GM12892 (cell line): Measurements from ENCODE around the gene DGCR8.
"Not testable (repeated sequence)": the region's sequence is repeated elsewhere in the genome, so short reads cannot be mapped to it uniquely, and the experiment has no call there.

Source experiments
- DNase-seq: peaks from one replicate; pipeline ENCODE4 v3.0.0; 2011; ENCODE audit not compliant: insufficient read length
- FAIRE-seq: peaks from 2 replicates; lab custom pipeline; 2011; peaks lifted over from hg19 to GRCh38; lab: Jason Lieb, UNC
- POLR2A ChIP-seq: IDR thresholded peaks from 2 replicates; pipeline ENCODE4 v1.6.1; 2011; ENCODE audit warnings: low read depth, low read length, control low read depth
- POLR2AphosphoS5 ChIP-seq: IDR thresholded peaks from 2 replicates; pipeline ENCODE4 v1.6.1; 2011; ENCODE audit warnings: low read depth, low read length, control low read depth
- TAF1 ChIP-seq: IDR thresholded peaks from 2 replicates; pipeline ENCODE4 v1.6.1; 2011; ENCODE audit warnings: low read depth, mild to moderate bottlenecking, control low read depth, low read length, borderline replicate concordance

Gene DGCR8

GRCh38 chr22:20154602-20155187 is 74.7 kb downstream of the DGCR8 start:
- FAIRE-seq (no peak), DNase-seq (no peak)
- TF ChIP-seq POLR2AphosphoS5 (no peak), TAF1 (no peak), POLR2A (no peak)

GRCh38 chr22:20155330-20156041 is 75.4 kb downstream of the DGCR8 start:
- TF ChIP-seq POLR2AphosphoS5, result no peak
- TF ChIP-seq TAF1, result no peak
- TF ChIP-seq POLR2A, result no peak
- FAIRE-seq (no peak), DNase-seq (no peak)

- TF ChIP-seq POLR2A, result no peak
- TF ChIP-seq POLR2AphosphoS5, result no peak
- no peak for TF ChIP-seq TAF1
- no peak for FAIRE-seq
- no peak for DNase-seq
Measured at GRCh38 chr22:20156042-20156389, 76.0 kb downstream of the DGCR8 start.

- peak; percentile 94 for FAIRE-seq
- TF ChIP-seq TAF1 (no peak), POLR2AphosphoS5 (no peak), POLR2A (no peak)
- peak; percentile 95 for DNase-seq
Measured at GRCh38 chr22:20156611-20157429, 76.8 kb downstream of the DGCR8 start.

- no peak for DNase-seq
- TF ChIP-seq TAF1 (no peak), POLR2AphosphoS5 (no peak), POLR2A (no peak)
- FAIRE-seq, result no peak
Measured at GRCh38 chr22:20157430-20158183, 77.6 kb downstream of the DGCR8 start.

GRCh38 chr22:20158391-20159036 is 78.5 kb downstream of the DGCR8 start:
- FAIRE-seq (no peak), DNase-seq (no peak)
- TF ChIP-seq POLR2A (no peak), POLR2AphosphoS5 (no peak), TAF1 (no peak)

- no peak for DNase-seq
- FAIRE-seq, result no peak
Measured at GRCh38 chr22:20159076-20159475, 79.0 kb downstream of the DGCR8 start.

GRCh38 chr22:20159531-20159930 is 79.5 kb downstream of the DGCR8 start:
- not testable (repeated sequence) for DNase-seq, FAIRE-seq

More at GRCh38 chr22:20159076-20159475, 79.0 kb downstream of the DGCR8 start:
- no peak for TF ChIP-seq POLR2A
- no peak for TF ChIP-seq TAF1
- no peak for TF ChIP-seq POLR2AphosphoS5

- DNase-seq (no peak), FAIRE-seq (no peak)
- TF ChIP-seq TAF1 (no peak), POLR2AphosphoS5 (no peak), POLR2A (no peak)
Measured at GRCh38 chr22:20160041-20160440, 80.0 kb downstream of the DGCR8 start.
